ENCODE measurements around the gene SS18L1.

The SS18L1 gene

DNA sequence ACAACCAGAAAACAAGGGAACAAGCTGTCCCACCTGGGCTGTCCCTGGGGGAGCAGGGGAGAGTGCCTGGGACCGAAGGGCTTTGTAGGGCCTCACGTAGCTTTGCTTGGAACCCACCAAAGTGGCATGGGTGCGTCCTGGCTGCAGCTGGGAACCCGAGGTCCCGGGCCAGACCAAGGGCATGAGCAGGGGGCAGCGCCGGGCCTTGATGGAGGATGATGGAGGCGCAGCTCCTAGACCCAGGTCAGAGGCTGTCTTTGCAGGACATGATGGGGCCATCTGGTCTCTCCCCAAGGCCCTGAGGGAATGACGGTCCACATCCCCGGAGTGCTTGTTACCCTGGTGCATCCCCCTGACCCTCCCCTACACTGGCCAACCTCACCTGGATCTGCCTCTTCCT is 87.1 kb downstream of the SS18L1 start:
- DNase-seq (ENCODE audit: extremely low spot score): no peak
- TF ChIP-seq CTCF (IDR thresholded peaks at IDR 0.05; ENCODE audit: control extremely low read depth, extremely low read depth, low read depth, missing control alignments): no peak
- ChIA-PET CTCF (no interaction called here), POLR2A (no interaction called here)

- no peak for DNase-seq (ENCODE audit: extremely low spot score)
- ChIA-PET CTCF (no interaction called here), POLR2A (no interaction called here)
- no peak for TF ChIP-seq CTCF (IDR thresholded peaks at IDR 0.05; ENCODE audit: control extremely low read depth, extremely low read depth, low read depth, missing control alignments)
Measured at GRCh38 chr20:62231292-62231691, 87.7 kb downstream of the SS18L1 start.

All from GM10248 (cell line).